ENCODE data around the gene MDFI. TPM values are rescaled to one million over a fixed set of nuclear protein-coding genes. Genes with fewer than 3 reads are reported as not detected.

Gene MDFI
- total and polyA plus RNA-seq, 11 donors: 0.35 to 9.3 (median 2.2) TPM

DNA sequence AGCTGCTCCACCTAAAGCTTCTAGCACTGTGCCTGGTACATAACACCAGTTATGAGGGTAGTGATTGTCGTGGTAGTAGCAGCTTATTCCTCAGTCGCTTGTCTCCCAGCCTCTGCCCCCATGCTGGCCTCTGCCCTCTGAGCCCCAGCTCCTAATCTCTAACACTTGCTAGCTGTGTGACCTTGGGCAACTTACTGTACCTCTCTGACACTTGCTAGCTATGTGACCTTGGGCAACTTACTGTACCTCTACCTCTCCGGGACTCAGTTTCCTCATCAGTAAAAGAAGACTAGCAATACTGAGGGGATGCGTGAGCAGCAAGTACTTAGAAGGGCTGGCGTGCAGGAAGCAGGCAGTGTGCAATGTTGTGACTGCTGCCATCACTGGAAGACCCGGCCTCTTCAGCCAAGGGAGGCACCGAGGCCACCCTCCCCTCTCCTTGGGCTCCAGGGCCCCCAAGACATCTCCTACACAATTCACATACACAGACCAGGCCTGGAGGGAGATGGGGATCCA lies 9.9 kb downstream of the MDFI start:
- no peak overlapping the region for H3K4me3 ChIP-seq
- no peaks in the 10 kb centered on the region for H3K36me3 ChIP-seq
- TF ChIP-seq, protein P1, sequence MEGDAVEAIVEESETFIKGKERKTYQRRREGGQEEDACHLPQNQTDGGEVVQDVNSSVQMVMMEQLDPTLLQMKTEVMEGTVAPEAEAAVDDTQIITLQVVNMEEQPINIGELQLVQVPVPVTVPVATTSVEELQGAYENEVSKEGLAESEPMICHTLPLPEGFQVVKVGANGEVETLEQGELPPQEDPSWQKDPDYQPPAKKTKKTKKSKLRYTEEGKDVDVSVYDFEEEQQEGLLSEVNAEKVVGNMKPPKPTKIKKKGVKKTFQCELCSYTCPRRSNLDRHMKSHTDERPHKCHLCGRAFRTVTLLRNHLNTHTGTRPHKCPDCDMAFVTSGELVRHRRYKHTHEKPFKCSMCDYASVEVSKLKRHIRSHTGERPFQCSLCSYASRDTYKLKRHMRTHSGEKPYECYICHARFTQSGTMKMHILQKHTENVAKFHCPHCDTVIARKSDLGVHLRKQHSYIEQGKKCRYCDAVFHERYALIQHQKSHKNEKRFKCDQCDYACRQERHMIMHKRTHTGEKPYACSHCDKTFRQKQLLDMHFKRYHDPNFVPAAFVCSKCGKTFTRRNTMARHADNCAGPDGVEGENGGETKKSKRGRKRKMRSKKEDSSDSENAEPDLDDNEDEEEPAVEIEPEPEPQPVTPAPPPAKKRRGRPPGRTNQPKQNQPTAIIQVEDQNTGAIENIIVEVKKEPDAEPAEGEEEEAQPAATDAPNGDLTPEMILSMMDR (IDR thresholded peaks at IDR 0.05): no peak
- H3K4me1 ChIP-seq: no peaks in the 10 kb centered on the region
- H3K27ac ChIP-seq: no peak overlapping the region
- no peak for ATAC-seq
- intact Hi-C loops (cut with DNase I): no loop called here
- no peaks in the 10 kb centered on the region for H3K9me3 ChIP-seq
- H3K27me3 ChIP-seq: no peaks in the 10 kb centered on the region
- 75 to 89% (median 88%) methylated on average over 7 of the region's 7 CpGs for WGBS, 4 donors
- DNase-seq: peak in 1 of 5 donors; percentile 16

DNA sequence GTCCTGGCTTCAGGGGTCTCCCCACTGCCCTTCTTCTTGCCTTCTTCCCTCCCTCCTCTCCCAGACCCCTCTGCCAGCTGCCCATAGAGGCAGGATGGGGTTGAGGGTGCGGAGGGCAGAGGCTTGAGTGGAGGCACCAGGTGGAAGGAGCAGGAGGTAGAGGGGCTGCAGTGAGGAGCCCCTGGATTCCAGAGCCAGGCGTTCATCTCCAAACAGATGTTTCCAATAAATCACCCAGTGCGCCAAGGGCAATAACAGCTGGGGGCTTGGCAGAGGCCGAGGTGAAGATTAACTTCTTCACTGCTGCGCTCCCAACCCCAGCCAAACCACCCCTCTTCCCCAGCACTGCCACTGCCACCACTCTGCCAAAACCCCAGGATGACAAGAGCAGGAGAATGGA lies 10.7 kb downstream of the MDFI start:
- H3K27ac ChIP-seq: no peak overlapping the region
- TF ChIP-seq POLR2A (IDR thresholded peaks at IDR 0.05): no peak
- TF ChIP-seq, protein P1 (IDR thresholded peaks at IDR 0.05): no peak

DNA sequence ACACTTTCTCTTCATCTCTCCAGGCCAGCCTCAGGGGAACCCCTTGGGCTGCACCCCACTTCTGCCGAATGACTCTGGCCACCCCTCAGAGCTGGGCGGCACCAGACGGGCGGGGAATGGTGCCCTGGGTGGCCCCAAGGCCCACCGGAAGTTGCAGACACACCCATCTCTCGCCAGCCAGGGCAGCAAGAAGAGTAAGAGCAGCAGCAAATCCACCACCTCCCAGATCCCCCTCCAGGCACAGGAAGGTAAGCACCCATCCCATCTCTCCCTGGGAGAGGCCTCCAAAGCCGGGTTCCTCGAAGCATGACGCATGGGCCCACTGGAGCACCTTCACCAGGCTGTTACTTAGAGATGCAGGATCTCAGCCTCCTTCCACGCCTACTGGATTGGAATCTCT lies 11.3 kb downstream of the MDFI start:
- Histone ChIP-seq H3K9me3 (no peaks in the 10 kb centered on the region), H3K4me3 (no peak overlapping the region), H3K27me3 (no peaks in the 10 kb centered on the region), H3K27ac (no peak overlapping the region), H3K4me1 (no peaks in the 10 kb centered on the region), H3K36me3 (no peaks in the 10 kb centered on the region)
- intact Hi-C loops (cut with DNase I): no loop called here
- ATAC-seq (no peak), DNase-seq (peak in 1 of 5 donors; percentile 10)
- 72 to 91% (median 86%) methylated on average over 6 to 10 of the region's 10 CpGs for whole genome bisulfite sequencing, 4 donors
- TF ChIP-seq POLR2A (IDR thresholded peaks at IDR 0.05): no peak
- TF ChIP-seq, protein P1 (IDR thresholded peaks at IDR 0.05): no peak

More for the DNA sequence above, 10.7 kb downstream of the MDFI start:
- WGBS, 4 donors: 63 to 84% (median 79%) methylated on average over 4 to 5 of the region's 5 CpGs
- Histone ChIP-seq H3K27me3 (no peaks in the 10 kb centered on the region), H3K4me3 (no peak overlapping the region), H3K36me3 (no peaks in the 10 kb centered on the region), H3K4me1 (no peaks in the 10 kb centered on the region), H3K9me3 (no peaks in the 10 kb centered on the region)
- ATAC-seq: no peak
- intact Hi-C loops (cut with DNase I): no loop called here
- peak in 1 of 5 donors; percentile 35 for DNase-seq

DNA sequence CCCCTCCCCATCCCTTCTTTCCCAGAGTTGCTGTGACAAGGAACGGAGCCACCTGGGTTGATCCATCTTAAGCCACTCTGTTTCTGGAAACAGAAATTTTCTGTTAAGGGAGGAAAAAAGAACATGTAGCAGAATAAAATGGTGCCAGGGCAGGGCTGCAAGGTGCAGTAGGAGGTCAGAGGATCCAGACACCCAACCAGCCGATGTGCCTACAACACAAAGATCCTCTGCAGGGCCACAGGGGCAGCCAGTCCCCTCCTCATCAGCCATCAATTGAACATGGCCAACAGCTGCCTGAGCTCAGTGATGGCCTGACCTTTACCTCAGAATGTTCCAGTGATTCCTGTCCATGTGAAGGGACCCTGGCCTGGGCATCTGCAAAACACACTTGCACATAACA lies 11.9 kb downstream of the MDFI start:
- WGBS, 4 donors: 95 to 100% (median 97%) methylated on average over 2 of the region's 2 CpGs
- no peak overlapping the region for H3K4me3 ChIP-seq
- no peaks in the 10 kb centered on the region for H3K9me3 ChIP-seq
- no peaks in the 10 kb centered on the region for H3K4me1 ChIP-seq
- ATAC-seq: no peak
- no peaks in the 10 kb centered on the region for H3K36me3 ChIP-seq
- no peak for TF ChIP-seq POLR2A (IDR thresholded peaks at IDR 0.05)
- no peak overlapping the region for H3K27ac ChIP-seq
- no peaks in the 10 kb centered on the region for H3K27me3 ChIP-seq
- DNase-seq: peak in 1 of 5 donors; percentile 42
- intact Hi-C loops (cut with DNase I): no loop called here
